Subcutaneous preadipocyte (primary cell): Measurements from ENCODE around the gene RARRES2. TPM values are rescaled to one million over a fixed set of nuclear protein-coding genes. Genes with fewer than 3 reads are reported as not detected.

Source experiments
- total RNA-seq: library from RNA; depleted of rRNA; stranded (reverse); fragments of >200 nt; gene quantifications from 2 replicates; pipeline ENCODE4 v1.2.3, GENCODE V29; 2012

RARRES2 gene
- not detected in 2 replicates for total RNA-seq

GRCh38 chr7:150341263-150342120 is at the start of gene RARRES2:
Gene RARRES2 (minus strand): TSS chr7:150341629. CDS start chr7:150340609, 1,020 bp downstream.

GRCh38 chr7:150378853-150379440 is 37.5 kb upstream of the RARRES2 start, which contains the start of gene ZNF775:
Gene ZNF775 (plus strand): TSS chr7:150379330. CDS start chr7:150388471, 9,141 bp downstream.

DNA sequence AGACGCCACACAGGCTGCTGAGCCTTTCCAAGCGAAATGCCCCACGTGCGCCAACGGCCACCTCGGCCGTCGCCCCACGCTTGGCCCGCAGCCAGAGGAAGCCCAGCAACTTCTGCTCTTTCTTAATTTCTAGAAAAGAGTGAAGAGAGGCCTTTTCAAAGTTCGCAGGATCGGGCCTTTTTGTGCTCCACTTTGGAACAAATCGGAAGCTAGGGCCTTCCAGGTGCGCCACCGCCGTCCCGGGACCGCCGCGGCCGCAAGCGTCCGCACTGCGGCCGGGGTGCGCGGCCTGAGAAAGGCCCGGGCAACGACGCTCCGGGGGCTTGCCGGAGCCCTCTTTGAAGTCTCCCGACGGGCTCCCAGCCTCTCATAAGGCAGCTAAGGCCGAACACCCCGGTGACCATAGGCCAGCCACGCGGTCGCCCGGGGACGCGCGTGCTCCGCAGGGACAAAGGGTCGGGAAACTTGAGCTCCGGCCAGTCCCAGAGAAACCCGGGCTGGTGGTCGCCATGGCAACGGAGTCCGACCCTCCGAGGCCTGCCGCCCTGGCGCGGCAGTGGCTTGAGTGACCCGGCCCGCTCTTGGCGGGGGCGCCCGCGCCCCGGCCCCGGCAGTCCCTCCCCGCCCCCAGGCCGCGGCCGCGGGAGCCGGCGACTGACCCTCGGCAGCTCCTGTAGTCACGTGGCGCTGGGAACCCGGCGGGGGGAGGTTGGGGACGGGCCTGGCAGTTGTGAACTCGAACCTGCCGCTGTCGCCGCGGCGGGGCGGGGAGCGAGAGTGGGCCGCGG is 26.9 kb upstream of the RARRES2 start, which contains the start of gene REPIN1:
TSS of gene REPIN1 (plus strand) at position 727 of the 788 bp plus-strand sequence. CDS start 890 bp downstream, outside the sequence.

GRCh38 chr7:150322833-150323681 is 18.4 kb downstream of the RARRES2 start, which contains the start of the genes ACTR3C and LRRC61:
Gene ACTR3C (minus strand): TSS chr7:150323545. CDS start chr7:150295296, 28,249 bp downstream.
Gene LRRC61 (plus strand): TSS chr7:150323355. CDS start chr7:150336862, 13,507 bp downstream.

Other genes with a start within 250 kb of the RARRES2 start
- under 0.01 TPM in 1 of 2 replicates, not detected in the other for gene LRRC61, start 18.3 kb downstream of the RARRES2 start, total RNA-seq
- gene ACTR3C, start 18.1 kb downstream of the RARRES2 start, total RNA-seq = 0.20 and 0.37 TPM in 2 replicates
- gene REPIN1, start 27.2 kb upstream of the RARRES2 start, total RNA-seq = 33.4 and 43.4 TPM in 2 replicates
- 3.7 and 4.9 TPM in 2 replicates for gene ZNF775, start 37.7 kb upstream of the RARRES2 start, total RNA-seq
- not detected in 2 replicates for gene GIMAP8, start 109.0 kb upstream of the RARRES2 start, total RNA-seq
- not detected in 2 replicates for gene GIMAP7, start 173.2 kb upstream of the RARRES2 start, total RNA-seq
- gene GIMAP4, start 225.8 kb upstream of the RARRES2 start, total RNA-seq = under 0.01 TPM in 1 of 2 replicates, not detected in the other